ENCODE data around the gene SLC36A1.
"Not testable (repeated sequence)": the region's sequence is repeated elsewhere in the genome, so short reads cannot be mapped to it uniquely, and the experiment has no call there.

The SLC36A1 gene

GRCh38 chr5:151447174-151448037, at the start of gene SLC36A1:
Gene SLC36A1, plus strand, starts transcription at chr5:151447603. Its CDS starts 11,190 bp downstream, at chr5:151458793.
- peak; percentile 73 for DNase-seq

GRCh38 chr5:151405334-151406160, 41.9 kb upstream of the SLC36A1 start:
- DNase-seq = no peak

GRCh38 chr5:151406322-151406947, 41.0 kb upstream of the SLC36A1 start:
- no peak for DNase-seq

GRCh38 chr5:151408591-151409230, 38.7 kb upstream of the SLC36A1 start:
- DNase-seq = no peak

GRCh38 chr5:151413800-151414199, 33.6 kb upstream of the SLC36A1 start:
- no peak for DNase-seq

GRCh38 chr5:151414536-151414935, 32.9 kb upstream of the SLC36A1 start:
- DNase-seq = no peak

- DNase-seq = no peak
These were observed 29.7 kb upstream of the SLC36A1 start for GRCh38 chr5:151417712-151418111.

- no peak for DNase-seq
These were observed 27.3 kb upstream of the SLC36A1 start for GRCh38 chr5:151420127-151420526.

- no peak for DNase-seq
These were observed 22.4 kb upstream of the SLC36A1 start for GRCh38 chr5:151424892-151425523.

- not testable (repeated sequence) for DNase-seq
These were observed 21.1 kb upstream of the SLC36A1 start for GRCh38 chr5:151426347-151426746.

- no peak for DNase-seq
These were observed 20.1 kb upstream of the SLC36A1 start for GRCh38 chr5:151427258-151427657.

GRCh38 chr5:151430731-151431130, 16.7 kb upstream of the SLC36A1 start:
- no peak for DNase-seq

GRCh38 chr5:151431666-151432065, 15.7 kb upstream of the SLC36A1 start:
- no peak for DNase-seq

- no peak for DNase-seq
These were observed 15.2 kb upstream of the SLC36A1 start for GRCh38 chr5:151432210-151432609.

- no peak for DNase-seq
These were observed 12.7 kb upstream of the SLC36A1 start for GRCh38 chr5:151434570-151435237.

- peak; percentile 43 for DNase-seq
These were observed 909 bp downstream of the SLC36A1 start for GRCh38 chr5:151448038-151448985.

GRCh38 chr5:151449297-151449696, 1.9 kb downstream of the SLC36A1 start:
- no peak for DNase-seq

- DNase-seq = no peak
These were observed 2.4 kb downstream of the SLC36A1 start for GRCh38 chr5:151449839-151450238.

GRCh38 chr5:151450605-151451004, 3.2 kb downstream of the SLC36A1 start:
- DNase-seq = no peak

All from NCI-H526 treated with DMSO at 0.1 percent for 48 hours (cell line).